K562 (cell line): ENCODE data around the gene CRIM1. TPM values are rescaled to one million over a fixed set of nuclear protein-coding genes. Genes with fewer than 3 reads are reported as not detected.
A peak's percentile ranks its signal among the peaks of the same experiment; 100 is the strongest.

Experiments
- ATAC-seq: fragments of 200-7000 bp; cut with Tn5 transposase; 3 replicates; pipeline ENCODE4 v1.9.1; 2020; ENCODE audit warnings: moderate library complexity
- BruUV-seq: library from RNA; stranded (reverse); fragments of 400-500 nt; replicated peaks from 2 replicates; lab custom pipeline; 2021; lab: Mats Ljungman, UMichigan
- CTCF ChIA-PET: fragments of 300-600 bp; formaldehyde crosslinking; extraction: SDS; loops from one replicate; lab custom pipeline; 2021; ENCODE audit warnings: low intra/inter-chr PET ratio; lab: Yijun Ruan, JAX
- POLR2A ChIA-PET: fragments of 300-600, 350-650 bp; sonication (Branson Sonifier 250); formaldehyde crosslinking; extraction: SDS; loops from one replicate; lab custom pipeline; 2021; ENCODE audit warnings: antibody characterized with exemption, inconsistent platforms; lab: Yijun Ruan, JAX
- DNase-seq, 4 experiments: peaks; one replicate each; pipeline versions ENCODE4 v3.0.0 to v3.0.0-alpha.2; 2011 to 2018; ENCODE audit warnings: low spot score in 3 of 4, mixed read lengths in 3 of 4; ENCODE audit errors: extremely low read depth in 1 of 4
- FAIRE-seq: peaks from 2 replicates; lab custom pipeline; 2011; peaks lifted over from hg19 to GRCh38; lab: Jason Lieb, UNC
- H2AFZ ChIP-seq: 2 replicates; pipeline ENCODE4 v1.6.0; 2011; ENCODE audit warnings: low read depth, low read length, control low read depth, inconsistent platforms
- H3K27ac ChIP-seq: fragments of 200-600 bp; 3 replicates; pipeline ENCODE4 v1.8.0; 2011; ENCODE audit warnings: low read depth, mild to moderate bottlenecking, control low read depth, inconsistent platforms, low read length, moderate library complexity, mixed read lengths; ENCODE audit errors: extremely low read depth
- H3K27me3 ChIP-seq, 2 experiments: fragments of 300-600 bp in 1 of 2; 2 replicates in 1 of 2; 3 replicates in 1 of 2; pipeline versions ENCODE4 v1.6.0 to v1.8.0; 2011; ENCODE audit warnings: inconsistent platforms in 2 of 2, low read length in 2 of 2, mild to moderate bottlenecking in 1 of 2, mixed read lengths in 1 of 2, moderate library complexity in 1 of 2; ENCODE audit not compliant: control insufficient read depth in 2 of 2, insufficient read depth in 2 of 2
- H3K36me3 ChIP-seq: fragments of 300-600 bp; 3 replicates; pipeline ENCODE4 v1.8.0; 2011; ENCODE audit warnings: mild to moderate bottlenecking, low read length, inconsistent platforms; ENCODE audit not compliant: control insufficient read depth, insufficient read depth
- H3K4me1 ChIP-seq, 2 experiments: fragments of 200-600 bp in 1 of 2; replicated peaks in 1 of 2; 2 replicates in 1 of 2; 3 replicates in 1 of 2; pipeline versions ENCODE4 v1.5.1 to v1.8.0; 2011; ENCODE audit warnings: inconsistent platforms in 2 of 2, low read length in 2 of 2, mild to moderate bottlenecking in 1 of 2, mixed read lengths in 1 of 2, moderate library complexity in 1 of 2; ENCODE audit not compliant: control insufficient read depth in 2 of 2, insufficient read depth in 2 of 2
- H3K4me2 ChIP-seq: 2 replicates; pipeline ENCODE4 v1.6.1; 2011; ENCODE audit warnings: low read length, control low read depth, inconsistent platforms, mixed read lengths; ENCODE audit not compliant: insufficient read depth
- H3K4me3 ChIP-seq: fragments of 200-600 bp; sonication (generic), shearing (Covaris generic); 2 replicates; pipeline ENCODE4 v1.5.1; 2016; ENCODE audit warnings: control low read depth, inconsistent platforms
- H3K79me2 ChIP-seq: fragments of 200-600 bp; 3 replicates; pipeline ENCODE4 v1.8.0; 2011; ENCODE audit warnings: low read length, inconsistent platforms; ENCODE audit not compliant: control insufficient read depth, insufficient read depth
- H3K9ac ChIP-seq, 2 experiments: 2 replicates each; pipeline versions ENCODE4 v1.6.0 to v1.6.1; 2011; ENCODE audit warnings: low read depth in 2 of 2, low read length in 2 of 2, control low read depth in 1 of 2, inconsistent platforms in 1 of 2, mild to moderate bottlenecking in 1 of 2, mixed read lengths in 1 of 2; ENCODE audit not compliant: insufficient read depth in 1 of 2
- H3K9me1 ChIP-seq: one replicate; pipeline ENCODE4 v1.6.0; 2011; ENCODE audit warnings: inconsistent platforms, mild to moderate bottlenecking, low read length, moderate library complexity; ENCODE audit not compliant: control insufficient read depth, insufficient read depth
- H3K9me3 ChIP-seq: replicated peaks from 2 replicates; pipeline ENCODE4 v1.5.1; 2011; ENCODE audit warnings: low read depth, low read length, inconsistent platforms; ENCODE audit not compliant: control insufficient read depth, insufficient read depth
- H4K20me1 ChIP-seq: replicated peaks from 2 replicates; pipeline ENCODE4 v1.6.1; 2011; ENCODE audit warnings: low read length, inconsistent platforms, mixed read lengths; ENCODE audit not compliant: control insufficient read depth, insufficient read depth
- C11orf30 ChIP-seq: fragments of 450-650 bp; IDR thresholded peaks from 2 replicates; pipeline ENCODE4 v1.6.1; 2016; ENCODE audit warnings: low read depth, mild to moderate bottlenecking
- MAFF ChIP-seq: IDR thresholded peaks from 2 replicates; pipeline ENCODE4 v1.6.1; 2012; ENCODE audit warnings: low read length, improper control_type of control experiment
- MAFG ChIP-seq: fragments of 450-650 bp; conservative IDR thresholded peaks from 2 replicates; pipeline ENCODE4 v1.6.1; 2016; ENCODE audit warnings: missing genetic modification characterization, missing compliant biosample characterization
- MAFK ChIP-seq: IDR thresholded peaks from 2 replicates; pipeline ENCODE4 v1.6.1; 2011; ENCODE audit warnings: low read length, improper control_type of control experiment
- ZNF316 ChIP-seq: fragments of 450-650 bp; IDR thresholded peaks from 2 replicates; pipeline ENCODE4 v1.6.1; 2016
- ZNF764 ChIP-seq: fragments of 250-450 bp; sonication (Bioruptor Pico); IDR thresholded peaks from 2 replicates; pipeline ENCODE4 v1.4.0; 2020; ENCODE audit warnings: low read depth, mild to moderate bottlenecking, moderate library complexity
- WGBS: fragments of 100-300 bp; shearing (Covaris generic); methylation state at CpG from one replicate; pipeline ENCODE4 v1.1.6; 2016; ENCODE audit warnings: low coverage, mixed read lengths; ENCODE audit not compliant: insufficient coverage; ENCODE audit errors: missing lambda C conversion rate; 5-methylcytosine and 5-hydroxymethylcytosine counted together
- in situ Hi-C: fragments of 300-500 bp; cut with MboI; formaldehyde crosslinking; loops from 4 replicates; pipeline ENCODE4 v1.15.0; 2018; ENCODE audit warnings: inconsistent platforms, mixed read lengths
- intact Hi-C: fragments of 100-400 bp; cut with micrococcal nuclease; formaldehyde crosslinking; loops from 2 replicates; pipeline ENCODE4 v1.14.2; 2022
- polyA plus RNA-seq, 8 experiments: library from polyadenylated mRNA; depleted of rRNA in 4 of 8; stranded (reverse) in 5 of 8; unstranded in 3 of 8; fragments of >200 nt; fragmentation: Nextera tagmentation in 2 of 8; fragmentation: Illumina TruSeq in 1 of 8; extraction: Ambion mirVana in 2 of 8; extraction: Trizol in 1 of 8; gene quantifications; 2 replicates each; pipeline versions ENCODE4 v1.2.1 to v1.2.3, GENCODE V29; 2011 to 2014; ENCODE audit warnings: inconsistent platforms in 1 of 8, missing spikeins in 1 of 8
- total RNA-seq, 7 experiments: library from RNA; depleted of rRNA in 6 of 7; stranded (reverse); fragments of >200 nt in 6 of 7; fragmentation: Illumina TruSeq in 2 of 7; extraction: Trizol in 2 of 7; gene quantifications; 2 replicates each; pipeline versions ENCODE4 v1.2.1 to v1.2.3, GENCODE V29; 2011 to 2021; ENCODE audit warnings: low replicate concordance in 1 of 7

CRIM1 gene
- total and polyA plus RNA-seq, 9 of the 15 experiments (the other 6 are each of a cell fraction or from before 2014, with no cell fraction given) = 0.01 to 0.36 (median 0.06) TPM; not detected in 1

DNA sequence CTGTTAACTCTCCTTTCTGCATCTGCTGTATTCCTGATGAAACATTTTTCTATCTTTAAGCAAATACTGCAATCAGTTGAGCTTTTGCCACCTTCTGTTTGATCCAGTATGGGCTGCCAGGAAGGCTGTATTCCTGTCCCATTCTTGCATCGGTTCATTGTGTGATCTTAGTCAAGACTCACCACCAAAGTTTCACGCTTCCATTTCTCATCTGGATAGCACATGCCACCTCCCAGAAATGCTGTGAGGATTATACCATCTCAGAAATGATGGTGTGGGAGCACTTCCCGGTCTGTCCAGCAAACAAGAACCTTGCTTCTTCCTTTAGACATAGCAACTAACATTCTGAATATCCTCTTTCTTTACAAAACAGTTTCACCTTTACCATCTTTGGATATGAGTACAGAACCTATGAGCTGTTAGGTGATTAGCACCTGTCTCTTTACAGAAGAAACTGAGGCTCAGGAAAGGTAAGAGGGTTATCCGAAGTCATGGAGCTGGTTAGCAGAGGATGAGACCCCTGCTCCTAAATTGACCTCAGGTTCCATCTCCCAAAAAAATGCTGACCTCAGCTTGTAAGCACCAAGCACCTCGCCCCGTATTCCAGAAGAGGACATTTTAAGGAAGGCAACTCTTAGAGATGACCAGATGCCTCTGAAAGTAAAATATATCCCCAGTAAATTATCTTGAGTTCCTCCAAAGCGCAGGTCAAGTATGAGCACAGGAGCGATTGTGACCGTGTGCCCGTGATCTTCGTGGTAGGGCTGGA is 185.6 kb downstream of the CRIM1 start:
- ATAC-seq = no peak
- DNase-seq = no peak
- POLR2A ChIA-PET = interaction anchor here (0.9 kb wide), 1 partner anchor 22 kb away, joined by 3 read pairs; no protein-coding TSS in a partner anchor
- no peak overlapping the region for H3K4me2 ChIP-seq
- in situ Hi-C loops = no loop called here
- no peak overlapping the region for H2AFZ ChIP-seq
- no peaks in the 10 kb centered on the region for H3K9me1 ChIP-seq
- no peak overlapping the region for H3K4me3 ChIP-seq
- H3K79me2 ChIP-seq = no peaks in the 10 kb centered on the region
- no peak overlapping the region for H3K27ac ChIP-seq
- H3K9me3 ChIP-seq = no peaks in the 10 kb centered on the region
- 50% methylated on average over 11 of the region's 11 CpGs for WGBS
- H3K4me1 ChIP-seq = peaks cover 7 to 18% of the 10 kb centered on the region in 2 experiments; a peak in 4 of 5 replicates
- BruUV-seq = no TSS peak
- intact Hi-C loops = no loop called here
- TF ChIP-seq MAFF = peak; percentile 74
- TF ChIP-seq C11orf30 = peak; percentile 51
- TF ChIP-seq ZNF316 = peak; percentile 65
- TF ChIP-seq MAFK = peak; percentile 74
- no peak for TF ChIP-seq ZNF764 (CRISPR knock-in tag)
- TF ChIP-seq MAFG (tag) = peak; percentile 52
- peaks cover 0 to 4% of the 10 kb centered on the region in 2 experiments; a peak in 1 of 5 replicates for H3K27me3 ChIP-seq
- H3K36me3 ChIP-seq = no peaks in the 10 kb centered on the region
- H4K20me1 ChIP-seq = no peaks in the 10 kb centered on the region
- CTCF ChIA-PET = no interaction called here
- FAIRE-seq = no peak
- H3K9ac ChIP-seq = no peak overlapping the region
